Large intestine (tissue), 3 donors: Measurements from ENCODE around the gene DAP3. TPM values are rescaled to one million over a fixed set of nuclear protein-coding genes. Genes with fewer than 3 reads are reported as not detected.
A peak's percentile ranks its signal among the peaks of the same experiment; 100 is the strongest.
"Not testable (repeated sequence)": the region's sequence is repeated elsewhere in the genome, so short reads cannot be mapped to it uniquely, and the experiment has no call there.

Experiments
- DNase-seq, 2 donors: peaks; one replicate each; pipeline versions ENCODE4 v3.0.0 to v3.0.0-alpha.2; 2013
- H3K27ac ChIP-seq: one replicate; pipeline ENCODE4 v1.5.1; 2013; ENCODE audit warnings: low read length
- H3K27me3 ChIP-seq: 2 replicates; pipeline ENCODE4 v1.6.1; 2013; ENCODE audit warnings: low read length; ENCODE audit not compliant: control insufficient read depth, insufficient read depth
- H3K36me3 ChIP-seq: 2 replicates; pipeline ENCODE4 v1.6.1; 2013; ENCODE audit warnings: low read length; ENCODE audit not compliant: control insufficient read depth, insufficient read depth
- H3K4me1 ChIP-seq: one replicate; pipeline ENCODE4 v1.6.1; 2013; ENCODE audit warnings: low read length; ENCODE audit not compliant: control insufficient read depth, insufficient read depth
- H3K4me3 ChIP-seq: one replicate; pipeline ENCODE4 v1.5.1; 2013; ENCODE audit warnings: low read length
- H3K9me3 ChIP-seq: one replicate; pipeline ENCODE4 v1.6.1; 2013; ENCODE audit warnings: mild to moderate bottlenecking, low read depth, low read length, moderate library complexity; ENCODE audit not compliant: control insufficient read depth
- WGBS: methylation state at CpG from one replicate; pipeline ENCODE4 v1.1.5; 2013; ENCODE audit warnings: low lambda C conversion rate; ENCODE audit not compliant: insufficient coverage; 5-methylcytosine and 5-hydroxymethylcytosine counted together
- polyA plus RNA-seq: library from polyadenylated mRNA; unstranded; fragments of 120-200 nt; gene quantifications from one replicate; pipeline ENCODE4 v1.2.1, GENCODE V29; 2013

Gene DAP3
- polyA plus RNA-seq, 1 donor, result 96.3 TPM

- no CpG with 5 or more reads among the region's 2 CpGs for WGBS
- H3K27me3 ChIP-seq, result no peaks in the 10 kb centered on the region
- H3K9me3 ChIP-seq, result peaks cover 5% of the 10 kb centered on the region
- no peaks in the 10 kb centered on the region for H3K4me1 ChIP-seq
- H3K27ac ChIP-seq, result no peak overlapping the region
- DNase-seq, result no peak
- no peak overlapping the region for H3K4me3 ChIP-seq
- H3K36me3 ChIP-seq, result peaks cover 8% of the 10 kb centered on the region
These were observed 24.2 kb downstream of the DAP3 start for GRCh38 chr1:155713075-155713474.

GRCh38 chr1:155715056-155715455 is 26.2 kb downstream of the DAP3 start:
- H3K27me3 ChIP-seq, H3K9me3 ChIP-seq, H3K4me1 ChIP-seq, DNase-seq, H3K36me3 ChIP-seq, H3K4me3 ChIP-seq, H3K27ac ChIP-seq: not testable (repeated sequence)
- no CpG with 5 or more reads among the region's 3 CpGs for WGBS

GRCh38 chr1:155715777-155716176 is 26.9 kb downstream of the DAP3 start:
- WGBS, result no CpG with 5 or more reads among the region's 5 CpGs
- H3K27me3 ChIP-seq, result no peaks in the 10 kb centered on the region
- peaks cover 7% of the 10 kb centered on the region for H3K36me3 ChIP-seq
- DNase-seq, result no peak
- no peak overlapping the region for H3K4me3 ChIP-seq
- H3K4me1 ChIP-seq, result no peaks in the 10 kb centered on the region
- no peak overlapping the region for H3K27ac ChIP-seq
- H3K9me3 ChIP-seq, result no peaks in the 10 kb centered on the region

GRCh38 chr1:155717041-155717440 is 28.1 kb downstream of the DAP3 start:
- no peak overlapping the region for H3K27ac ChIP-seq
- 60% methylated on average over 3 of the region's 7 CpGs for WGBS
- H3K27me3 ChIP-seq, result no peaks in the 10 kb centered on the region
- H3K4me3 ChIP-seq, result no peak overlapping the region
- DNase-seq, result peak in 1 of 2 donors; percentile 44
- H3K4me1 ChIP-seq, result no peaks in the 10 kb centered on the region
- H3K36me3 ChIP-seq, result peaks cover 12% of the 10 kb centered on the region
- no peaks in the 10 kb centered on the region for H3K9me3 ChIP-seq

- not testable (repeated sequence) for H3K4me3 ChIP-seq, H3K9me3 ChIP-seq, H3K27me3 ChIP-seq, H3K27ac ChIP-seq, DNase-seq, H3K4me1 ChIP-seq
- WGBS, result 80% methylated on average over 1 of the region's 6 CpGs
- peaks cover 18% of the 10 kb centered on the region for H3K36me3 ChIP-seq
These were observed 29.7 kb downstream of the DAP3 start for GRCh38 chr1:155718524-155719115.

- H3K36me3 ChIP-seq, result peaks cover 18% of the 10 kb centered on the region
- H3K27ac ChIP-seq, result no peak overlapping the region
- H3K27me3 ChIP-seq, result no peaks in the 10 kb centered on the region
- no peak for DNase-seq
- H3K4me1 ChIP-seq, result no peaks in the 10 kb centered on the region
- no CpG with 5 or more reads among the region's 4 CpGs for WGBS
- H3K9me3 ChIP-seq, result no peaks in the 10 kb centered on the region
- no peak overlapping the region for H3K4me3 ChIP-seq
These were observed 30.8 kb downstream of the DAP3 start for GRCh38 chr1:155719703-155720102.

- Histone ChIP-seq H3K4me3 (no peak overlapping the region), H3K27me3 (no peaks in the 10 kb centered on the region), H3K4me1 (no peaks in the 10 kb centered on the region), H3K27ac (no peak overlapping the region), H3K36me3 (peaks cover 37% of the 10 kb centered on the region), H3K9me3 (no peaks in the 10 kb centered on the region)
- 95% methylated on average over 3 of the region's 3 CpGs for WGBS
- no peak for DNase-seq
These were observed 36.3 kb downstream of the DAP3 start for GRCh38 chr1:155725142-155725541.

GRCh38 chr1:155729031-155729898 is 40.4 kb downstream of the DAP3 start:
- no peaks in the 10 kb centered on the region for H3K4me1 ChIP-seq
- no peaks in the 10 kb centered on the region for H3K9me3 ChIP-seq
- H3K36me3 ChIP-seq, result peaks cover 44% of the 10 kb centered on the region
- no peak overlapping the region for H3K27ac ChIP-seq
- H3K27me3 ChIP-seq, result no peaks in the 10 kb centered on the region
- no peak overlapping the region for H3K4me3 ChIP-seq
- WGBS, result no CpG with 5 or more reads among the region's 12 CpGs
- peak; percentile 50 to 65 for DNase-seq

GRCh38 chr1:155740995-155741394 is 52.1 kb downstream of the DAP3 start:
- Histone ChIP-seq H3K4me3 (no peak overlapping the region), H3K9me3 (no peaks in the 10 kb centered on the region), H3K27me3 (no peaks in the 10 kb centered on the region), H3K27ac (no peak overlapping the region), H3K36me3 (peaks cover 14% of the 10 kb centered on the region), H3K4me1 (no peaks in the 10 kb centered on the region)
- WGBS, result 100% methylated on average over 3 of the region's 8 CpGs
- no peak for DNase-seq

- no peak overlapping the region for H3K4me3 ChIP-seq
- no peak overlapping the region for H3K27ac ChIP-seq
- DNase-seq, result no peak
- no peaks in the 10 kb centered on the region for H3K9me3 ChIP-seq
- peaks cover 7% of the 10 kb centered on the region for H3K36me3 ChIP-seq
- H3K4me1 ChIP-seq, result no peaks in the 10 kb centered on the region
- no peaks in the 10 kb centered on the region for H3K27me3 ChIP-seq
- WGBS, result no CpG with 5 or more reads among the region's 10 CpGs
These were observed 53.0 kb downstream of the DAP3 start for GRCh38 chr1:155741908-155742307.
